NCI-H1105 (cell line): ENCODE measurements around the gene PLEKHH2.
"Not testable (repeated sequence)": the region's sequence is repeated elsewhere in the genome, so short reads cannot be mapped to it uniquely, and the experiment has no call there.

Source experiments
- DNase-seq: peaks from one replicate; lab custom pipeline; 2025; lab: John Stamatoyannopoulos, UW

Gene PLEKHH2

GRCh38 chr2:43636621-43637020, 439 bp upstream of the PLEKHH2 start:
- DNase-seq: no peak

GRCh38 chr2:43642363-43642762, 5.3 kb downstream of the PLEKHH2 start:
- DNase-seq: no peak

DNA sequence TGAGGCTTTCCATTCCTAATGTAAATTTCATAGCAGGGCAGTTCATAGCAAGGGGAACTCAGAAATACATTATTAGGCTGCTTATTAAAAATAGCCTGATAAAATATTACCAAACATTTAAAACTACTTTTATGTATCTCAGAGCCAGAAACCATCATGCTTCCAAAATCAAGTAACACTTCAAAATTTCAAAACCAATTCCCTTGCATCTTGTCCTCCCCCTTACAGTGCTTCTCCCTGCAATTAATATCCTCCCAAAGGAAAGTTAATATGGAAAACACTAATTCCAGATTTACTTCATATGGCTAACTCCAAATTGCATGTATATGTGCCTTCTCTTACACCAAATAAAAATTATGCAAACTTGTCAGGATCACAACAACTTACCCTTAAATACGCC, 6.6 kb downstream of the PLEKHH2 start:
- DNase-seq: no peak

DNA sequence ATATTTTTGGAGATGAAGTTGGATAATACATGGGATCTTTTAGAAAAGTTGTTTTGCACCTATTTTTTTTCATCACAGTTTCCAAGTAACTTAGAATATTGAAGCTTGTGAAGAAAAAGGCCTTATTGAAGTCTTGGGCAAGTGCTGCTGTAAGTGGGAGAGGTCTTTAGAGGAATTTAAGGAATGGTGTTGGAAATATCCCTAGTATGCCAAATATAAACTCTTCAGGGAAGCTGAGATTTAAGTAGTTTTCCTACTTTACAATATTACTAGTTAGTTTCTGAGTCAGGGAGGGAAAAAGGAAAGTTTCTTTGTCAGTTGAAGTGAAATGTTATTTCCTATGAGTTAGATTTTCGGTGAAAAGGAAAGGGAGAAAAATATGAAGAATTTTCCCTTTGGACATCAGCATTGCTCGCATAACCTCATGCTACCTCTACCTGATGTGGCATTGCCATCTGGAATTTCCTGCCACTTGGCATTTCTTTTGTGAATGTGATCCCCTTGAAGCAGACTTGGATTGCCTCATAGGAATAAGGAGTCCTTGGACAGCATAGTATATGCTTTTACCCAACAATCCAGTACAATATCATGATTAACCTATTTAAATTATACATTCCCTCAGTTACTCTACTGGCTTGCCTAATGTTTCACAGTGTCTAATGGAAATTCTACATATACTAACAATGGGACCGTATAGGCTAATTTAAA, 12.1 kb downstream of the PLEKHH2 start:
- DNase-seq: no peak

DNA sequence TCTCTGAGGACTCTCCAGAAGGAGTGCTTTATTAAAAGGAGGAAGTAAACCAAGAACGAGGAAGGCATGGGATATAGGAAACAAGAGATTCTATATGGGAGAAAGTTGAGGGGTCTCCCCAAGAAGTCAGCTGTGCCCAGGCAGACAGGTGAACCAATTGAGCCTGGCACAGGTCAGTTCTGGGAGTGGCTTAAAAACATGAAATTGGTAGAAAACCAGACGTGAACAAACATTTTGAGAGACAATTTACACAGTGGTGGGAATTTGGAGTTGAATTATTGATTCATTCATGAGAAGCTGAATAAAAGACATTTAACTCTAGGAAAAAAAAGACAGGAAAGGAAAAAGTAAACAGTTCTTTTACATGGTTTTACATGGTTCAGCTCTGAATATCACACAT, 16.4 kb downstream of the PLEKHH2 start:
- no peak for DNase-seq

DNA sequence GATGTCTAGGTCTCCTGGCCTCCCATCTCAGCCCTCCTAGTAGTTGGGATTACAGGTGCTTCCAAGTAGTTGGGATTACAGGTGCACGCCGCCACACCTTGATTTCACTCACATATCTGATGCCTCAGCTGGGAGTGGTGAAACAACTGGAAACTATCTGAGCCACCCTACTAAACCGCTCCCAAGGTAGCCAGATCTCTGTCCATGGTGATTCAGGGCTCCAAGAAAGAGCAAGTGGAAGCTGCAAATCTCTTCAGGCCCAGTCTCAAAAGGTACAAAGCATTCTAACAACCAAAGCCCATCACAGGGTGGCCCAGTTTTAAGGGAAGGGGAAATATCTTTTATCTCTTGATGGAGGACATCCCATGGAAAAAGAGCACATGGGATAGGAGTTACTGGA, 20.2 kb downstream of the PLEKHH2 start:
- no peak for DNase-seq

GRCh38 chr2:43675646-43676321, 38.7 kb downstream of the PLEKHH2 start:
- DNase-seq: no peak

- peak; percentile 28 for DNase-seq
Measured at GRCh38 chr2:43676322-43677050, 39.4 kb downstream of the PLEKHH2 start, which contains the start of gene C1GALT1C1L. Gene C1GALT1C1L, minus strand, starts transcription at chr2:43676429. Its CDS starts 107 bp downstream, at chr2:43676322.

GRCh38 chr2:43677783-43678182, 40.7 kb downstream of the PLEKHH2 start:
- not testable (repeated sequence) for DNase-seq

- DNase-seq: no peak
Measured at GRCh38 chr2:43685357-43685756, 48.3 kb downstream of the PLEKHH2 start.

DNA sequence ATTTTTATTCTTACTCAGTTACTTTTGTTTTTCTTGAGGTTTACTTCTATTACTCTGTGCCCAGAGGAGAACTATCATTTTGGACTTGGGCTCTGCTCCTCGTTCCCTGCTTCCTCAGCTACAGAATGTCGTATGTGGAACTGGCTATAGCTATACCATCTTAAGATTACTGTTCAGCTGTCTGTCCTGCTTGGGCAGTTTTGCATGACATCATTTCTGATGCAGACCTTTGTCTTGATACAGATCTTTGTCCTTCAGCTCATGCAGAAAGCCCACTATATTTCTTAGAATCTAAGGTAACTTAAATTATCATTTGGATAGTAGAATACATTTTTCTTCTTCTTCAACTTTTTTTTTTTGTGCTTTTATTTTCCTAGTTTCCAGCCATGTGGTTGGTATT, 52.9 kb downstream of the PLEKHH2 start:
- no peak for DNase-seq

GRCh38 chr2:43692428-43692994, 55.5 kb downstream of the PLEKHH2 start:
- no peak for DNase-seq

DNA sequence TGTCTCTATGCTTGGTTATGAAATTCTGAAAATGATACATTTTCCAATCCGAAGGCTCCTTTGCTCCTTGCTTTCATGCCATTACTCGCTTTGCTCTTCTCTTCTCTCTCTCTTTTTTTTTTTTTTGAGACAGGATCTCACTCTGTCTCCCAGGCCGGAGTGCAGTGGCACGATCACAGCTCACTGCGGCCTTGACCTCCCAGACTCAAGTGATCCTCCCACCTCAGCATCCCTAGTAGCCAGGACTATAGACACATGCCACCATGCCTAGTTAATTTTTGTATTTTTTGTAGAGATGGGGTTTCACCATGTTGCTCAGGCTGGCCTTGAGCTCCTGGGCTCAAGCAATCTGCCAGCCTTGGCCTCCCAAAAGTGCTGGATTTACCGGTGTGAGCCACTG, 61.1 kb downstream of the PLEKHH2 start:
- DNase-seq: not testable (repeated sequence)

- no peak for DNase-seq
Measured at GRCh38 chr2:43699761-43700160, 62.7 kb downstream of the PLEKHH2 start.

DNA sequence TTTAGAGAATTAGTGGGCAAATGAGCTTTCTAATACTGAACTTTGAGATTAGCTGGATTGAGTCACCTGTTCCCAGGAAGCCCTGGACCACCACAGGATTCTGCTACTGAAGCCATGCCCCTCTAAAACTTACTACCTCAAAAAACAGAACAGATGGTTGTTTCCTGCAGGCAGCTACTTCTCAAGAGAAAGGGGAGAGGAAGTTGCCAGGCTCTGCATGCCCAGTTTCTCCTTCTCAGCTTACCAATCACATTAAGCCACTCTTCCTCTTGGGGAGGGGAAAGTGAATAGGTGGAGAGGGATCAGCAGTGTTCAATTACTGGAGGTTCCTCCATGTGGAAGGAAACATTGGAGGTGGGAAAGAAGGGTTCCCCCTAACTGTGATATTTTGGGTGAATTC, 64.1 kb downstream of the PLEKHH2 start:
- DNase-seq: no peak

- DNase-seq: no peak
Measured at GRCh38 chr2:43707255-43708015, 70.4 kb downstream of the PLEKHH2 start.

DNA sequence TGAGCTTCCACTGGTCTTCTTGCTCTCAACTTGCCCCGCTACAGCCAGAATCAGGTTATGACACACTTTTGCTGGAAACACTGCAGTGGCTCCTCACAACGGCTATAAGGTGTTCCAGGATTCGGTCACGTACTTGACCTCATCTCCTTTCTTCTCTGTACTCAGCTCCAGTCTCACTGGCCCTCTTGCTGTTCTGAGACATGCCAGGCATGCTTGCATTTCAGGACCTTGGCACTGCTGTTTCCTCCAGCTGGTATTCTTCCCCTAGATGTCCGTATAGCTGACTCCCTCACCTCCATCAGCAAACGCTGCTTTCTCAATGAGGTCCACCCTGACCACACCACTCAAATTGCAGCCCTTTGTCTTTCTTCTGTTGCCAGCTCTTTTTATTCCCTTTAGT, 71.1 kb downstream of the PLEKHH2 start:
- DNase-seq: no peak

DNA sequence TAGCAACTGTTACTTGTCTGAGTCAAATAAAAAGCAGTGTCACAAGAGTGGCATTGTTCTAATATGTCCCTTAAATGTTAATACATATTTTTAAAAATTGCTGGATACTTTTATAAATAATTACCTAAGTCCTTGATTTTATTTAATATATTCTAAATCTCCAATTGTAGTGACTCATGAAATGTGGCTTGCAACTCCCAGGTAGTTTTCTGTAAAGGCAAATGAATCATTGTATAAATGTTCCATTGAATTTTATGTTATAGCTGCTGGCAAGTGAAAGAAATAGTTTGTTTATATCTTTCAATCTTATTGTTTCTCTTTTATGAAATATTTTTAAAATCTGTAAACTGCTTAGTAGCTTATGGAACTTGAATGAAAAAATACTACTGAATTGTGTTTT, 71.8 kb downstream of the PLEKHH2 start:
- DNase-seq: no peak

DNA sequence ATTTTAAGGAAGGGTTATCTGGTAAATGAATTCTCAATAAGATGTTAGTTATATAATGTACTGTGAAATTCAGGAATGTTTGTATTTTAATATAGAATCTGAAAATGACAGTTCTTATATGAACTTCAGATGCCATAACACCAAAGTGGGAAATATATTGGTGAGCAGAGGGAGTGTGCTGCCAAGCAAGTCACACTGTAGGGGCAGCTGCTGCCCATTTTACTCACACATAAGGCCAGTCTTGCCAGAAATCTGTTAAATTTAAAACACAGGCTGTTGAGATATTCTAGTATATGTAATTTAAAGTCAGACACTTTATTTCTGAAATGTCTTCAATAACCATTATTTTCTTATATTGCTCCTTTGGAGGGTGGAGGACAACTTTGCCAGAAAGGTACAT, 73.8 kb downstream of the PLEKHH2 start:
- no peak for DNase-seq

GRCh38 chr2:43714164-43714563, 77.1 kb downstream of the PLEKHH2 start:
- no peak for DNase-seq

- DNase-seq: no peak
Measured at GRCh38 chr2:43715300-43716098, 78.4 kb downstream of the PLEKHH2 start.
